ENCODE results near the gene EXOC3L1. TPM values are rescaled to one million over a fixed set of nuclear protein-coding genes. Genes with fewer than 3 reads are reported as not detected.

The EXOC3L1 gene
- total and polyA plus RNA-seq, 2 of the 13 experiments (the other 11 are each of a cell fraction or from before 2014, with no cell fraction given), result 0.12 TPM; not detected in 1

DNA sequence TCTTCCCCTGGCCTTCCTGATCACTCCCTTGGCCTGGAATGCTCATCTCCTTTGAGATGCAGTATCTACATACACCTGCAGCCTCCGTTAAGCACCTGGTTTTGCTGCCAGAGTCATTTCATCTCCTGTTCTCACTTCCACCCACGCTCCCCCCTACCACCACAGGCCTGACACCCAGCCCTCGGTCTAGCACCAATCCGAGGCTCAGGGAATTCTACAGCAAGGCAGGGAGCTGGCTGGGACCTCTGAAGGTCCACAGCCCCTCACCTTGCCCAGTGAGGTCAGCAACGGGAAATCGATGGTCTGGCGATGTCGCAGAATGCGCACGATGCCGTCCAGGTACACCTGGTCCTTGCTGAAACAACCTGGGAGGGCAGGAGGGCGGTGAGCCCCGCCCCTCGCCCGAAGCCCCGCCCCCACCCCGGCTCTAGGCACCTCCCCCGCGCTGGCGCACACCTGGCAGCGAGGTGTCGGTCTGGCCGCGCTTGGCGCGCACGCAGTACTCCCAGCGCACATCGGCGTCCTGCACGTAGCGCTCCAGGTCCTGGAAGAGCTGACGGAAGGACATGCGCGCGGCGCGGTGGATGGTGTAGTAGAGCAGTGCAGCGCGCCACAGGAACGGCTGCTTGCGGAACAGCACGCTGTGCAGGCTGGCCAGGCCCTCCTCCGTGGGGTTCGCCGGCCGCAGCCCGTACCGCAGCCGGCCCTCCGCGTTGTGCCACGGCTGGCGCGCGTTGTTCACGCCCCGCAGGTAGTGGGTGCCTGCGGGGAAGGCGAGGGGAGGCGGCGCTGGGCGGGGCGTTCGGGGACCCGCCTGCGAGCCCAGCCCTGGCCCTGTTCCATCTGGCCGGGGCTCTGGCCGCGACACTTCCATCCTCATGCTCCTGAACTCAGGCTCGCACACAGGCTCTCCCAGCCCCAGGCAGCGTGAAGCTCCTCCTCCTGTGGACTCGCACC is 11.9 kb downstream of the EXOC3L1 start (continued):
- TF ChIP-seq, protein P1, sequence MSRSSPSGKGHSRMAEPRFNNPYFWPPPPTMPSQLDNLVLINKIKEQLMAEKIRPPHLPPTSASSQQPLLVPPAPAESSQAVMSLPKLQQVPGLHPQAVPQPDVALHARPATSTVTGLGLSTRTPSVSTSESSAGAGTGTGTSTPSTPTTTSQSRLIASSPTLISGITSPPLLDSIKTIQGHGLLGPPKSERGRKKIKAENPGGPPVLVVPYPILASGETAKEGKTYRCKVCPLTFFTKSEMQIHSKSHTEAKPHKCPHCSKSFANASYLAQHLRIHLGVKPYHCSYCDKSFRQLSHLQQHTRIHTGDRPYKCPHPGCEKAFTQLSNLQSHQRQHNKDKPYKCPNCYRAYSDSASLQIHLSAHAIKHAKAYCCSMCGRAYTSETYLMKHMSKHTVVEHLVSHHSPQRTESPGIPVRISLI (CRISPR knock-in tag; IDR thresholded peaks at IDR 0.05; ENCODE audit: borderline replicate concordance), result no peak
- TF ChIP-seq ATF7-NPFF (CRISPR knock-in tag; IDR thresholded peaks at IDR 0.05; ENCODE audit: low read depth) (peak; percentile 70; the same call in 1 of the 2 replicates), ZNF274 (CRISPR knock-in tag; IDR thresholded peaks at IDR 0.05) (peak; percentile 74; the same call in 1 of the 2 replicates), MTF2 (CRISPR knock-in tag; IDR thresholded peaks at IDR 0.05; ENCODE audit: borderline replicate concordance) (peak; percentile 87; the same call in 1 of the 2 replicates), NRL (CRISPR knock-in tag; IDR thresholded peaks at IDR 0.05; ENCODE audit: borderline replicate concordance) (0 out of 2 replicates have a peak, but pooled peaks have one; percentile 84), RFXANK (CRISPR knock-in tag; IDR thresholded peaks at IDR 0.05) (no peak), XRCC5 (optimal IDR thresholded peaks at IDR 0.05; ENCODE audit: low read length) (no peak), RCOR2 (CRISPR knock-in tag; IDR thresholded peaks at IDR 0.05) (no peak), ZNF44 (CRISPR knock-in tag; IDR thresholded peaks at IDR 0.05) (no peak; the same call in 1 of the 2 replicates), NFIC (IDR thresholded peaks at IDR 0.05; ENCODE audit: low read length) (no peak), MIXL1 (CRISPR knock-in tag; IDR thresholded peaks at IDR 0.05) (no peak), GLI4 (CRISPR knock-in tag; IDR thresholded peaks at IDR 0.05; ENCODE audit: borderline replicate concordance) (no peak), RBM39 (IDR thresholded peaks at IDR 0.05; ENCODE audit: low read depth, low read length, poor library complexity, severe bottlenecking) (no peak), ZNF354B (CRISPR knock-in tag; IDR thresholded peaks at IDR 0.05) (no peak), ZNF891 (CRISPR knock-in tag; IDR thresholded peaks at IDR 0.05) (no peak), HOXD1 (CRISPR knock-in tag; IDR thresholded peaks at IDR 0.05) (0 out of 2 replicates have a peak, but pooled peaks have one; percentile 46)
- TF ChIP-seq, protein P2, sequence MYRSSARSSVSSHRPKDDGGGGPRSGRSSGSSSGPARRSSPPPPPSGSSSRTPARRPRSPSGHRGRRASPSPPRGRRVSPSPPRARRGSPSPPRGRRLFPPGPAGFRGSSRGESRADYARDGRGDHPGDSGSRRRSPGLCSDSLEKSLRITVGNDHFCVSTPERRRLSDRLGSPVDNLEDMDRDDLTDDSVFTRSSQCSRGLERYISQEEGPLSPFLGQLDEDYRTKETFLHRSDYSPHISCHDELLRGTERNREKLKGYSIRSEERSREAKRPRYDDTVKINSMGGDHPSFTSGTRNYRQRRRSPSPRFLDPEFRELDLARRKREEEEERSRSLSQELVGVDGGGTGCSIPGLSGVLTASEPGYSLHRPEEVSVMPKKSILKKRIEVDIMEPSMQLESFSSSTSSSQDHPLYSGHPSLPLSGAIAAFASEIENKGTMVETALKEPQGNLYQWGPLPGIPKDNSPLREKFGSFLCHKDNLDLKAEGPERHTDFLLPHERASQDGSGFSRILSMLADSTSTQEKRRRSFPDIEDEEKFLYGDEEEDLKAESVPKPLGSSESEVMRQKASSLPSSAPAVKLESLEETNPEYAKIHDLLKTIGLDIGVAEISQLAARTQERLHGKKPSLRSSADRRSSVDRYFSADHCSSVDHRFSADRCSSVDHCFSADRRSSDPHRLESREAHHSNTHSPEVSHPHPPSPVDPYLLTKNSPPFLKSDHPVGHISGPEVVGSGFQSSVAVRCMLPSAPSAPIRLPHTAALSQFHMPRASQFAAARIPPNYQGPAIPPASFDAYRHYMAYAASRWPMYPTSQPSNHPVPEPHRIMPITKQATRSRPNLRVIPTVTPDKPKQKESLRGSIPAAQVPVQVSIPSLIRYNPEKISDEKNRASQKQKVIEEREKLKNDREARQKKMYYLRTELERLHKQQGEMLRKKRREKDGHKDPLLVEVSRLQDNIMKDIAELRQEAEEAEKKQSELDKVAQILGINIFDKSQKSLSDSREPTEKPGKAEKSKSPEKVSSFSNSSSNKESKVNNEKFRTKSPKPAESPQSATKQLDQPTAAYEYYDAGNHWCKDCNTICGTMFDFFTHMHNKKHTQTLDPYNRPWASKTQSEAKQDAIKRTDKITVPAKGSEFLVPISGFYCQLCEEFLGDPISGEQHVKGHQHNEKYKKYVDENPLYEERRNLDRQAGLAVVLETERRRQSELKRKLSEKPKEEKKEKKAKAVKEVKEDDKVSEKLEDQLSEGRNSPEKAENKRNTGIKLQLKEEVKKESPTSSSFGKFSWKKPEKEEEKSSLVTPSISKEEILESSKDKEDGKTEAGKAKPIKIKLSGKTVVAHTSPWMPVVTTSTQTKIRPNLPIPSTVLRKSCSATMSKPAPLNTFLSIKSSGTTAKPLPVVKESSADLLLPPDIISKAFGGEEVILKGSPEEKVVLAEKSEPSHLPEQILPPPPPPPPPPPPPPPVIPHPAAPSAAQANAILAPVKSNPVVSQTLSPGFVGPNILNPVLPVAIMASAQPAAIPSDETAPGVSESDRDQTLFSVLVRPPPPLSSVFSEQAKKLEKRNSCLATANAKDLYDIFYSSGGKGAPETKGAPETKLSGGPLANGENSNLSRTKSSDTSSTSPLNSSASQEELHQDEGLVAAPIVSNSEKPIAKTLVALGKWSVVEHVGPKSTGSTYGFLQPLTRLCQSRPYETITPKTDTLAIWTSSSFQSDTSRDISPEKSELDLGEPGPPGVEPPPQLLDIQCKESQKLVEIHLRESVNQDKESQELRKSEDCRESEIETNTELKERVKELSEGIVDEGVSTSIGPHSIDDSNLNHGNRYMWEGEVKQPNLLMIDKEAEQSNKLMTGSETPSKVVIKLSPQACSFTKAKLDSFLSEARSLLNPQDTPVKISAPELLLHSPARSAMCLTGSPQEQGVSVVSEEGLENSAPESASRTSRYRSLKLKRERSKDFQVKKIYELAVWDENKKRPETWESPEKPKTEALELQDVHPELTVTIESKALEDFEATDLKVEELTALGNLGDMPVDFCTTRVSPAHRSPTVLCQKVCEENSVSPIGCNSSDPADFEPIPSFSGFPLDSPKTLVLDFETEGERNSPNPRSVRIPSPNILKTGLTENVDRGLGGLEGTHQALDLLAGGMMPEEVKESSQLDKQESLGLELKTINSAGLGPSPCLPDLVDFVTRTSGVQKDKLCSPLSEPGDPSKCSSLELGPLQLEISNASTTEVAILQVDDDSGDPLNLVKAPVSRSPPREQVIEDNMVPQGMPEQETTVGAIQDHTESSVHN (CRISPR knock-in tag; IDR thresholded peaks at IDR 0.05), result peak; percentile 41; the same call in 1 of the 2 replicates
- TF ChIP-seq, protein P3, sequence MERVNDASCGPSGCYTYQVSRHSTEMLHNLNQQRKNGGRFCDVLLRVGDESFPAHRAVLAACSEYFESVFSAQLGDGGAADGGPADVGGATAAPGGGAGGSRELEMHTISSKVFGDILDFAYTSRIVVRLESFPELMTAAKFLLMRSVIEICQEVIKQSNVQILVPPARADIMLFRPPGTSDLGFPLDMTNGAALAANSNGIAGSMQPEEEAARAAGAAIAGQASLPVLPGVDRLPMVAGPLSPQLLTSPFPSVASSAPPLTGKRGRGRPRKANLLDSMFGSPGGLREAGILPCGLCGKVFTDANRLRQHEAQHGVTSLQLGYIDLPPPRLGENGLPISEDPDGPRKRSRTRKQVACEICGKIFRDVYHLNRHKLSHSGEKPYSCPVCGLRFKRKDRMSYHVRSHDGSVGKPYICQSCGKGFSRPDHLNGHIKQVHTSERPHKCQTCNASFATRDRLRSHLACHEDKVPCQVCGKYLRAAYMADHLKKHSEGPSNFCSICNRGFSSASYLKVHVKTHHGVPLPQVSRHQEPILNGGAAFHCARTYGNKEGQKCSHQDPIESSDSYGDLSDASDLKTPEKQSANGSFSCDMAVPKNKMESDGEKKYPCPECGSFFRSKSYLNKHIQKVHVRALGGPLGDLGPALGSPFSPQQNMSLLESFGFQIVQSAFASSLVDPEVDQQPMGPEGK (CRISPR knock-in tag; IDR thresholded peaks at IDR 0.05), result no peak

Measured in HepG2 (cell line).